NCI-H2107 (cell line): Measurements from ENCODE around the gene SEMA3G.

Source experiments
- DNase-seq: peaks from one replicate; lab custom pipeline; 2025; lab: John Stamatoyannopoulos, UW

SEMA3G gene

GRCh38 chr3:52453496-52454249, 8.8 kb upstream of the SEMA3G start, which contains the start of gene TNNC1:
TNNC1 (minus strand) TSS chr3:52454041; CDS start chr3:52454015, 26 bp downstream.
- DNase-seq: no peak

- no peak for DNase-seq
Measured at GRCh38 chr3:52452570-52453221, 7.8 kb upstream of the SEMA3G start.

DNA sequence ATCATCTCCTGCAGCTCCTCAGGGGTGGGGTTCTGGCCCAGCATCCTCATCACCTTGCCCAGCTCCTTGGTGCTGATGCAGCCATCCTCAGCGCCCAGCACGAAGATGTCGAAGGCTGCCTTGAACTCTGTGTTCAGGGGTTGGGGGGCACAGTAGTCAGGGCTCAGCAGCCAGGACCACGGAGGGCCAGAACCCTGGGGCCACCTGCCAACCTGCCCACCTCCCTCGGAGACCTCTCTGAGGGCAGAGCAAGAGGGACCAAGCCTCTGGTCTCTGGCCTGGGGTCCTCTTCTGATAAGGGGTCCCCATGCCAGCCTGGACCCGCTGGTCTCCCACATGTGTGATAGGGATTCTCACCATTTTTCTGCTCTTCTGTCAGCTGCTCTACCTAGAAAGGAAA, 7.2 kb upstream of the SEMA3G start:
- DNase-seq: no peak

GRCh38 chr3:52451237-52452083, 6.6 kb upstream of the SEMA3G start:
- no peak for DNase-seq

DNA sequence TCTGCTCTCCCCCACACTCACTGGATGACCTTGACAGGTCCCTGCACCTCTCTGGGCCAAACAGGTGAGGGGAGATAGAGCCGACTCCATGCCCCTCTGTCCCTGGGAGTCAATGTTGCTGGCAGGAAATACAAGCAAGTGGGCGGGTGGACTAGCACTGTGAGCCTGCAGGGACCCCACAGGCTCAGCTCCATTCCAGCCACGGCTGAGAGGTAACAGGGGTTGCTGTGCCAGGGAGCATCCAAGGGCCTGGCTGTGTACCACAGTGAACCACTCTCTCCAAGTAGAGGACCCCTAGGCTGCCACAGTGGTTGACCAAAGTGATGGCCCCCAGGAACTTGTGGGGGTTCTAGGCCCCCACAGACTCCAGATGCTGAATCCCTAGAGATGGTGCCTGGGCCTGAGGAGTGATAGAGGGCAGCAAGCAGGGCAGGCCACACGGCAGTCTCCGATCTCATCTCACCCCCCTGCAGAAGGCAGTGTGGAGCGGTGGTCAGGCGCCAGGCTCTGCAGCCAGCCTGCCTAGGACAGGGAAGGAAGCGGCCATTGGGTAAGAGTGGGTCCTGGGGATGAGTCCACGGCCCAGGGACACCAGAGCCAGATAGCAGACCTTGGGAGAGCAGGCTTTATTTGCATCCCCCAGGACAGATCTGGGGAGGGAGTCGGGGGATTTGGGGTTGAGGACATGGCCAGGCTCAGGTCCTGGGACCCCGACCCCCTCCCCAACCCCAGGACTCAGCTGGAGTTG, 5.8 kb upstream of the SEMA3G start:
- no peak for DNase-seq

- no peak for DNase-seq
Measured at GRCh38 chr3:52447512-52448355, 2.8 kb upstream of the SEMA3G start.

DNA sequence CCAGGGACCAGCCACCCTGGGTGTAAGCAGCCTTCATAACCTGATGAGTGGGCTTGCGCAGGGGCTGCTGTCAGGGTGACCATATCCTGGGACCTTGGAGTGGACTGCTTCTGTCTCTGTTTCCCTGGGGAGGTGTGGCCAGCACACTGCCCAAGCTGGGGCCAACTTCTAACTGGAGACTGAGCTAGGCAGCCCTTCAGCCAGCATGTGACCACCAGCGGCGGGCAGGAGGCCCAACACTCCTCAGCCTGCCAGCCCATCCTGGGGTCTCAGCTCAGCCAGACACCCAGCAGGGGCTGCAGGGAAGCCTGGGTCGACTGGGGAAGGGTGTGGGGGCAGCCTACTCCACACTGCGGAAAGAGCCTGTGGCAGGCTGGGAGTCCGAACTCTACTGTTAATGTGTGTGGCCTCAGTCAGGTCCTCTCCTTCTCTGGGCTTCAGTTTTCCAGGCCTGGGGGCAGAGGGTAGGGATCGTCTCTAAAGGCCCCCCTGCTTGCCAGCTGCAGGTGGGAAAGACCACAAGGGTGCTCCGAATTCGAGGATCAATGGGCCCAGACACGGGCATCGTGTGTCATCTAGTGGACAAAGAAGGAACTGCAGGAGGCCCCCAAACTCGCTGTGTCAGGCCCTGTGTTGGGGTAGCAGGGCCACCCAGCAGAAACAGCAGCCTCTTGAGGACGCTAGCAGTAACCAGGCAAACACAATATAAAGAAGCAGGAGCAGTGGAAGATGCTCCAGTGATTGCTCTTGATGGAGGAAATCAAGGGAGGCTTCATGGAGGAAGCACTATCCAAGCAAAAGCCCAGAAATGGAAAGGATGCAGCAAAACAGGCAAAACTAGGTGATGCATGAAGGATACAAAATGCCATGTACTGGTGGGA, 2.0 kb upstream of the SEMA3G start:
- DNase-seq: no peak

GRCh38 chr3:52446042-52446441, 1.1 kb upstream of the SEMA3G start:
- DNase-seq: no peak

- no peak for DNase-seq
Measured at GRCh38 chr3:52443791-52444687, 864 bp downstream of the SEMA3G start.

- DNase-seq: no peak
Measured at GRCh38 chr3:52443268-52443610, 1.7 kb downstream of the SEMA3G start.

DNA sequence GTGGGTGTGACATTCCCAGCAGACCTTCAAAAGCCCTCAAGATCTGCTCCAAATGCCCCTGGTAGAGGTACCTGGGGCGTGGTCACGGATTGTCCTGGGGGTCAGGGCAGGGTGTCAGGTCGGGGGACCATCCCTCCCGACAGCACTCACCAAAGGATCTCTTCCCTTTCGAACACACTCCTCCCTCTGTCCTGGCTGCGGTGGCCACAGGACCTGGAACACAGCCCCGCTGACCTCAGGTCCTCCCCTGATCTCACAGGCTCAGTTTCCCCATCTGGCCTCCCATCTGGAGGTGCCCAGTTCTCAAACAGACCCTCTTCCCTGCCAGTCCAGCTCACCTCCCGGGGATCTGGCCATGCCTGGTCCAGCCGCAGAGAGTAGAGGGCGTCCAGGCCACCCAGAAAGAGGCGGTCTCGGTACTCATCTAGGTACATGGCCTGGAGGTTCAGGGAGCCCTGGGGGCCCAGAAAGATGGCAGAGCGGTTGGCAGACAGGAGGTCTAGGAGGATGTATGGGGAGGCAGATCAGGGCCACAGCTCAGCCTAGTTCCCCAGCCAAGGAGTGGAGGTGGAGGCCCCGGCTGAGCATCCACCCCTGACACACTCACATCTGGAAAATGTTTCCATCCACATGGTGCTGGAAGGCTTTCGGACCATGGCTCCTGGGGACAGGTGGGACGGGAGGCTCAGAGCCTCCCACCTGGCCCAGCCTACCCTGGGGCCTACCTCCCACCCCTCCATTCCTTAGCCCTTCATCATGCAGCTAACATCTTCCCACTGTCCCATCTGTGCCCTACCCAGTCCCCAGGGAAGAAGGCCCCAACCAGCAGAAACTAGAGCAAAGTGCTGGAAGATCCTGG, 2.3 kb downstream of the SEMA3G start:
- no peak for DNase-seq

DNA sequence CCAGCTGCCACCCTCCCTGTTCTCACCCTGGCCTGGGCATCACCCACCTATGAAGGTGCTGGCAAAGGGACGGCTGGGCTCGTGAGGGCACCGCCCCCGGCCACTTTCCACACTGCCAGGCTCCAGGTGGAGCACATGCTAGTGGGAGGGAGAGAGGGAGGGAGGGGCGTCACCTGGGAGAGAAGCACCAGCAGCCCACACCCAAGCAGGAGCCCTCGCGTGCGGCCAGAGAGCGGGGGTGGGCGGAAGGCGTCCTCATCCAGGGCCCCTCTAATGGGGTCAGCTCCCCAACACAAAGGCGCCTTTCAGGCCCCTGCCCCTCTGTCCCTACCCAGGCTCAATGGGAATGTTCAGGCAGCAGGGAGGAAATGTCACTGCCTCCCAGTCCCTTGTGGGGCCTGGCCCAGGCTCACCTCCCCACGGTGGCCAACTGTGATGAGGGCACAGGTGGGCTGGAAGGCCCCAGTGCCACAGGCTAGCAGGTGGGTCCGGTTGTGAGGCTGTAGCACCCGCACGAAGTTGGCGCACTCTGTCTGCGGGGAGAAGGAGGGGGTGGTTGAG, 3.1 kb downstream of the SEMA3G start:
- DNase-seq: no peak

GRCh38 chr3:52441091-52441771, 3.7 kb downstream of the SEMA3G start:
- no peak for DNase-seq

DNA sequence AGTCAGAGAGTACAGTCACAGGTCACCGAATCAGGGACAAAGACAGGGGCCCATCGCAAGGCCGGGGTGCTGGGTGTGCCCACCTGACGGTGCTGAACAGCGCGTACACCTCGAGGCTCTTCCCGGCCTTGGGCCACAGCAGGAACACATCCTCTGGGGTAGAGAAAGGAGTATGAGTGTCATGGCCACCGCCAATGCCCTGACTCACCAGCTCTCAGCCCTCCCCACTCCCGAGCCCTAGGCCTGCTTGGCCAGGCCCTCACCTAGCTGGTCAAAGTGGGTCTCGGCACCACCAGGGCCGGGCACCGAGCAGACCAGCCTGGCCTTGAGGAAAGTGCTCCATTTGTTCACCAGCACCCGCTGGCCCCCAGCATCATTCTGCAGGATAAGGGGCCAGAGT, 4.2 kb downstream of the SEMA3G start:
- DNase-seq: no peak

- DNase-seq: no peak
Measured at GRCh38 chr3:52440249-52440551, 4.7 kb downstream of the SEMA3G start.

- no peak for DNase-seq
Measured at GRCh38 chr3:52439426-52440248, 5.3 kb downstream of the SEMA3G start.
